GM21423 (cell line): Measurements from ENCODE around the gene SNX3.
"Not testable (repeated sequence)": the region's sequence is repeated elsewhere in the genome, so short reads cannot be mapped to it uniquely, and the experiment has no call there.

Source experiments
- ATAC-seq: cut with Tn5 transposase; IDR thresholded peaks from one replicate; pipeline ENCODE4 v1.9.1; 2021; ENCODE audit warnings: mild to moderate bottlenecking, moderate library complexity; ENCODE audit not compliant: unreplicated experiment

Gene SNX3

GRCh38 chr6:108263371-108263770 is 2.5 kb upstream of the SNX3 start:
- no peak for ATAC-seq

DNA sequence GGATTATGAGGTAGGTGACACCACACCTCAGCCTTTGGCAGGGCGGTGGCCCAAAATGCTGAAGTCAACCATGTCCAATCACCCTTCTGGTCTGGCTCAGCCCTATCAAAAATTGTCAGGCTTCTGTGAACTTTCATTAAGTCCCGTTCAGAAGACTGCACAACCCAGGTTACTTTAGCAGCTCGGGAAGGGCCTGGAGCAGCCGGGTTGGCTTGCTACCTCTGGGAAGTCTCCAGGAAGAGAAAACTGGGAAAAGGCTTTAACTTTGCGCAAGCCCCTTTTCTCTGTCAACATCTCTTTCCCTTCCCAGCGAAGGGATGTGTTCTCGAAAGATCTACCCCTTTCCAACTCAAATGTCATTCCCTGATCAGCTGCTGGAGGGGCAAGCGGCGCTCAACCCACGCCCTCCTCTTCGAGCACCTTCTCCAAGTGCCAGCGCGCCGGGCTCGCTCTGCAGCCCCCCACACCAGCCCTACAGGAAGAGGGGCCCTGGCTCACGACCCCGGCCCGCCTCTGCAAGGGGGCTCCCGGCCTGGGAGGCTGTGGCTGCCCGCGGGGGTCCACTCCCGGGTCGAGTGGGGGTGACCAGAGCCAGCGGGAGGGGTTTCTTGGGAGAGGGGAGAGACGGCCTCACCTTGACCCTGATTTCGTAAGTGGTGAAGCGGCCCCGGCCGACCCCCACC is 573 bp downstream of the SNX3 start:
- peak; percentile 6 for ATAC-seq

- ATAC-seq, result no peak
Measured at GRCh38 chr6:108254433-108255410, 6.1 kb downstream of the SNX3 start.

- no peak for ATAC-seq
Measured at GRCh38 chr6:108253241-108253640, 7.6 kb downstream of the SNX3 start.

DNA sequence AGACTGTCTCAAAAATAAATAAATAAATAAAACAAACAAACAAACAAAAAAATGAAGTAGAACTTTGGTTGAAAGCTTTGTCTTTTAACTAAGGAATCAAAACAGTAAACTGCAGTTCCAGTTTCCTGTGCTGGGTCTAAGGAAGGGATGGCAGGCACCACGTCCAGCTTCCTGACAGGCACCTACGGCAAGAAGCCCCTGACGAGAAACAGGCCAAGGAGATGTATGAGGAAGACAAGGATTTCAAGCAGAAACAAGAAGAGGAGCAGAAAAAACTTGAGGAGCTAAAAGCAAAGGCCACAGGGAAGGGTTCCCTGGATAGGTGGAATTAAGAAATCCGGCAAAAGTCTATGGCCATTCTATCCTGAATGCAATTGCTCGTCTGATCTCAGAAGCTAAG is 8.8 kb downstream of the SNX3 start:
- no peak for ATAC-seq

DNA sequence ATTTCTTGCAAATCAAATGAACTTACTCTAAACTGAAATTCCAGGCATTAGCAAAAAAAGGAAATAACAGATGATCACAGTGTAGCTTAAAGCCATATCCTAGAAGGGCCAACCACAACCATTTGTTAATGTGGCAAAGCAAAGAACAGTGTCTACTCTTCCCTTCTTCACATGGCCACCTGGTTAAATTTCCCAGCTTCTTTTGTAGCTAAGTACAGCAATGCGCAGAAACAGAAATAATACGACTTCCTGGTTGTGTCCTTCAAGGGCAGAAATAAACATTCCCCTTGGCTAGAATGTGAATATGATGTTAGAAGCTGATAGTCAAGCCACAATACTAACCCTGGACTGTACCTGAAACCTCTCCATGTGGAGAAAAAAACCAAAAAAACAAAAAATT is 9.6 kb downstream of the SNX3 start:
- ATAC-seq, result no peak

DNA sequence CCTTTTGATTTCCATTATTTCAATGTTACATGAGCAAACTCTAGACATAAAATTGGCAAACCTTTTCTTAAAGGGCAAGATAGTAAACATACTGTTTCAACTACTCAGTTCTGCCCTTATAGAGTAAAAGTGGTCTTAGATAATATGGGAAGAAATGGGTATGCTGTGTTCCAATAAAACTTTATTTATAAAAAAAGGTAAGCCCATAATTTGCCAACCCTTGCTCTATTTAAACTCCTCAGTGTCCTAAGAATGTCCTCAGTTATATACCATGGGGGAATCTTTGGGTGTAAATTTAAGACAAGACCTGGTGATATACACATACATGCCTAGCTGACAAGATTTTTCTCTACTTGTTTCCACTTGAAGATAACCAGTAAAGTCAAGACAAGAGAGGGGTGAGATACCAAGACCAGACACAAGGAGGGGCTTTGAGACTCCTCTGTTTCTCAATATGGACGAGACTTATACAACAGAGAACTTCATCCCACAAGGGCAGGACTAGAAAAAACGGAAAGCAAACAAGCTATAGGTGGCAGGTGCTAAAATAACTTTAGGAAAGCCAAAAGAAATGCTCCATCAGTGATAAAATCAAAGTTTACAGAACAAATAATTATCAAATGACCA is 10.5 kb downstream of the SNX3 start:
- no peak for ATAC-seq

DNA sequence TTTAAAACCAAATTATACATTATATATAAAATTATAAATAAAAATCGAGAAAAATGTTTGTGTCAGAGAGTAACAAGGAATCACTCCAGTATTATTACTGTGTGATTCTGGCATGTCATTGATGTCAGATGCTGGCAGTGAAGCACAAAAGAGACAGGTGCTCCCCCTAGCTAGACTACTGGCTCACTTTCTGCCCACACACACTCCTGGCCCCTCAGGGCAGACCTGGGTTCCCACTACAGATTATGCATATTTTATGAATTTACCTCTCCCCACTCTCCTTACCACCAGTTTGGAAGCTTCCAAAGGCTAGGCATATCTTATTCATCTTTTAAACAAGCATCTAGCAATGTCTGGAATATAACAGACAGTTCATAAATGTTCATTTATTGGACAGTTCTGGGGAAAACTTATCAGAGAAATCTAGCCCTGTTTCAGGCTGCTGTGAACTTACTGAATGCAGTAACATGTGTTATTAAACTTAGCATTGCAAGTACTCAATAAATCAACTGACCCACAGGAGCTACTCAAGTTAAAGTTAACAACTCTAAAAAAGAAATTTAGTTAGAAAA is 12.8 kb downstream of the SNX3 start:
- ATAC-seq, result no peak

DNA sequence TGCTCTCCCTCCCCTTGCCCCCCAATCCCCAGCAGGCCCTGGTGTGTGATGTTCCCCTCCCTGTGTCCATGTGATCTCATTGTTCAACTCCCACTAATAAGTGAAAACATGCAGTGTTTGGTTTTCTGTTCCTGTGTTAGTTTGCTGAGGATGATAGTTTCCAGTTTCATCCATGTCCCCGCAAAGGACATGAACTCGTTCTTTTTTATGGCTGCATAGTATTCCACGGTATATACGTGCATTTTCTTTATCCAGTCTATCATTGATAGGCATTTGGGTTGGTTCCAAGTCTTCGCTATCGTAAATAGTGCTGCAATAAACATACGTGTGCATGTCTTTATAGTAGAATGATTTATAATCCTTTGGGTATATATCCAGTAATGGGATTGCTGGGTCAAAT is 15.7 kb downstream of the SNX3 start:
- ATAC-seq, result not testable (repeated sequence)

- ATAC-seq, result no peak
Measured at GRCh38 chr6:108243836-108244235, 17.0 kb downstream of the SNX3 start.

- no peak for ATAC-seq
Measured at GRCh38 chr6:108242721-108243120, 18.1 kb downstream of the SNX3 start.

GRCh38 chr6:108242259-108242658 is 18.6 kb downstream of the SNX3 start:
- no peak for ATAC-seq

GRCh38 chr6:108238322-108238721 is 22.5 kb downstream of the SNX3 start:
- no peak for ATAC-seq

DNA sequence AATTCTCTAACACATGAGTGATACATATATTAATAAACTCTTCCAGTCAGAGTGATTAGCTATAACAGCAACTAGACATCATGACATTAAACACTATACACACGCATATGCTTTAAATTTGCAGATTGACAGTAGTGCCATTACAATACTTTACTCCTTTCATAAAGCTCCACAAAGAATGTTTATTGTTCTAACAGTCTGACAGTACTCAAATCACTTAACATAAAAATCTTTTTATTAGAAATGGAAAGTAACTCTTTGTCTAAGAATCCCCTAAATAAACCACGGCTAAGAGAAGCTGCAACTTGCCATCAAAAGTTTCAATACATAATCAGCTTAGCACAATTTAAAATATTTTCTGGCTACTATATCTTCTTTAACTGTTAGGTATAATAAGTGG is 24.0 kb downstream of the SNX3 start:
- no peak for ATAC-seq

GRCh38 chr6:108235127-108235526 is 25.7 kb downstream of the SNX3 start:
- no peak for ATAC-seq

GRCh38 chr6:108228416-108228815 is 32.4 kb downstream of the SNX3 start:
- no peak for ATAC-seq

GRCh38 chr6:108227290-108227689 is 33.5 kb downstream of the SNX3 start:
- no peak for ATAC-seq

DNA sequence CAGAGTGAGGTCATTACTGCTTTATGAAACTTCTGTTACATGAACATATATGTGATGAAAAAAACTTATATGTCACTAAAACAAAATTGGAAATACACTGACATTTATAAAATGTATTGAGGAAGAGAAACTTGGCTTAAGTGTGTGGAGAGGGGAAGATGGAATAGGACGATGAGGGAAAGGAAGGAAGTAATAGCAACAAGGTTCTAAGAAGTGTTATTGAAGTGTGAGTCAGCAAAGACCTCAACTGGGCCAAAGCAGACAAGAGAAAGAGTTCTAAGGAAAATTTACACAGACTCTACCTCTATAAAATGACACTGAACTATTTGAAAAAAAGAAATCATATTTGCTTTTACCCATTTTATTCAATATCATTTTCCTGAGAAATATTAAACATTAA is 38.3 kb downstream of the SNX3 start:
- ATAC-seq, result no peak

- ATAC-seq, result no peak
Measured at GRCh38 chr6:108222064-108222463, 38.8 kb downstream of the SNX3 start.

- ATAC-seq, result no peak
Measured at GRCh38 chr6:108211671-108212070, 49.2 kb downstream of the SNX3 start.

DNA sequence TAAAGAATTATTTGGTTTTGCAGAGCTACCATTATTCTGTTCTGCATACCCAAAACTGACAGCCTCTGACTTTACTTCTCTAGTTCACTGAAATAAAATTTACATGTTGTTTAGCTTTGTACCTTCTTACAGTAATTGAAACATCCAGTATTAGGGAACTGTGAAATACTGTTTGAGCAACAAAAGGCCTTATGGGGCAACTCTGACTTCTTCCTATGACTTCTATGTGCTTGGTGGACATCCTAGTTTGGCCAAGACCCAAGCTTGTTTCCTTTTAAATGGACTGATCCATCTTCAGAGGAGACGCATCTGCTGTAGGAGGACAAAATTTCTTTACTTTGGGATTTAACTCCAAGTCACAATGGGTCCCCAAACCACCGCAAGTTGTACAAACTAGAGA is 50.3 kb downstream of the SNX3 start:
- ATAC-seq, result no peak
